K562 (cell line): ENCODE results near the gene TNRC6B. TPM values are rescaled to one million over a fixed set of nuclear protein-coding genes. Genes with fewer than 3 reads are reported as not detected.

Experiments used
- ATAC-seq: fragments of 200-7000 bp; cut with Tn5 transposase; 3 replicates; pipeline ENCODE4 v1.9.1; 2020; ENCODE audit warnings: moderate library complexity
- BruUV-seq: library from RNA; stranded (reverse); fragments of 400-500 nt; replicated peaks from 2 replicates; lab custom pipeline; 2021; lab: Mats Ljungman, UMichigan
- CTCF ChIA-PET: fragments of 300-600 bp; formaldehyde crosslinking; extraction: SDS; loops from one replicate; lab custom pipeline; 2021; ENCODE audit warnings: low intra/inter-chr PET ratio; lab: Yijun Ruan, JAX
- POLR2A ChIA-PET: fragments of 300-600, 350-650 bp; sonication (Branson Sonifier 250); formaldehyde crosslinking; extraction: SDS; loops from one replicate; lab custom pipeline; 2021; ENCODE audit warnings: antibody characterized with exemption, inconsistent platforms; lab: Yijun Ruan, JAX
- DNase-seq, 4 experiments: peaks; one replicate each; pipeline versions ENCODE4 v3.0.0 to v3.0.0-alpha.2; 2011 to 2018; ENCODE audit warnings: low spot score in 3 of 4, mixed read lengths in 3 of 4; ENCODE audit errors: extremely low read depth in 1 of 4
- FAIRE-seq: peaks from 2 replicates; lab custom pipeline; 2011; peaks lifted over from hg19 to GRCh38; lab: Jason Lieb, UNC
- H2AFZ ChIP-seq: 2 replicates; pipeline ENCODE4 v1.6.0; 2011; ENCODE audit warnings: low read depth, low read length, control low read depth, inconsistent platforms
- H3K27ac ChIP-seq: fragments of 200-600 bp; 3 replicates; pipeline ENCODE4 v1.8.0; 2011; ENCODE audit warnings: low read depth, mild to moderate bottlenecking, control low read depth, inconsistent platforms, low read length, moderate library complexity, mixed read lengths; ENCODE audit errors: extremely low read depth
- H3K27me3 ChIP-seq, 2 experiments: fragments of 300-600 bp in 1 of 2; 2 replicates in 1 of 2; 3 replicates in 1 of 2; pipeline versions ENCODE4 v1.6.0 to v1.8.0; 2011; ENCODE audit warnings: inconsistent platforms in 2 of 2, low read length in 2 of 2, mild to moderate bottlenecking in 1 of 2, mixed read lengths in 1 of 2, moderate library complexity in 1 of 2; ENCODE audit not compliant: control insufficient read depth in 2 of 2, insufficient read depth in 2 of 2
- H3K36me3 ChIP-seq: fragments of 300-600 bp; 3 replicates; pipeline ENCODE4 v1.8.0; 2011; ENCODE audit warnings: mild to moderate bottlenecking, low read length, inconsistent platforms; ENCODE audit not compliant: control insufficient read depth, insufficient read depth
- H3K4me1 ChIP-seq, 2 experiments: fragments of 200-600 bp in 1 of 2; replicated peaks in 1 of 2; 2 replicates in 1 of 2; 3 replicates in 1 of 2; pipeline versions ENCODE4 v1.5.1 to v1.8.0; 2011; ENCODE audit warnings: inconsistent platforms in 2 of 2, low read length in 2 of 2, mild to moderate bottlenecking in 1 of 2, mixed read lengths in 1 of 2, moderate library complexity in 1 of 2; ENCODE audit not compliant: control insufficient read depth in 2 of 2, insufficient read depth in 2 of 2
- H3K4me2 ChIP-seq: 2 replicates; pipeline ENCODE4 v1.6.1; 2011; ENCODE audit warnings: low read length, control low read depth, inconsistent platforms, mixed read lengths; ENCODE audit not compliant: insufficient read depth
- H3K4me3 ChIP-seq: fragments of 200-600 bp; sonication (generic), shearing (Covaris generic); 2 replicates; pipeline ENCODE4 v1.5.1; 2016; ENCODE audit warnings: control low read depth, inconsistent platforms
- H3K79me2 ChIP-seq: fragments of 200-600 bp; 3 replicates; pipeline ENCODE4 v1.8.0; 2011; ENCODE audit warnings: low read length, inconsistent platforms; ENCODE audit not compliant: control insufficient read depth, insufficient read depth
- H3K9ac ChIP-seq, 2 experiments: 2 replicates each; pipeline versions ENCODE4 v1.6.0 to v1.6.1; 2011; ENCODE audit warnings: low read depth in 2 of 2, low read length in 2 of 2, control low read depth in 1 of 2, inconsistent platforms in 1 of 2, mild to moderate bottlenecking in 1 of 2, mixed read lengths in 1 of 2; ENCODE audit not compliant: insufficient read depth in 1 of 2
- H3K9me1 ChIP-seq: one replicate; pipeline ENCODE4 v1.6.0; 2011; ENCODE audit warnings: inconsistent platforms, mild to moderate bottlenecking, low read length, moderate library complexity; ENCODE audit not compliant: control insufficient read depth, insufficient read depth
- H3K9me3 ChIP-seq: replicated peaks from 2 replicates; pipeline ENCODE4 v1.5.1; 2011; ENCODE audit warnings: low read depth, low read length, inconsistent platforms; ENCODE audit not compliant: control insufficient read depth, insufficient read depth
- H4K20me1 ChIP-seq: replicated peaks from 2 replicates; pipeline ENCODE4 v1.6.1; 2011; ENCODE audit warnings: low read length, inconsistent platforms, mixed read lengths; ENCODE audit not compliant: control insufficient read depth, insufficient read depth
- ATF3 ChIP-seq, 2 experiments: fragments of 450-650 bp in 1 of 2; sonication (generic) in 1 of 2; formaldehyde crosslinking in 1 of 2; IDR thresholded peaks in 1 of 2; conservative IDR thresholded peaks in 1 of 2; 2 replicates each; pipeline versions ENCODE4 v1.6.1 to v1.8.1; 2016 to 2023; ENCODE audit warnings: mild to moderate bottlenecking in 2 of 2, moderate library complexity in 2 of 2, inconsistent platforms in 1 of 2, missing genetic modification reagents in 1 of 2
- BRCA1 ChIP-seq, 2 experiments: fragments of 450-650 bp in 1 of 2; sonication (generic) in 1 of 2; formaldehyde crosslinking in 1 of 2; IDR thresholded peaks; 2 replicates each; pipeline versions ENCODE4 v1.5.0 to v1.6.1; 2017 to 2020; ENCODE audit warnings: mild to moderate bottlenecking in 1 of 2, missing genetic modification reagents in 1 of 2
- CAMTA2 ChIP-seq: fragments of 250-450 bp; sonication (Bioruptor Pico); conservative IDR thresholded peaks from 2 replicates; pipeline ENCODE4 v1.5.1; 2022
- HNRNPH1 ChIP-seq: fragments of 200-400 bp; formaldehyde crosslinking; optimal IDR thresholded peaks from 2 replicates; pipeline ENCODE3; 2017; ENCODE audit warnings: low read depth, mild to moderate bottlenecking, low read length, moderate library complexity
- MYC ChIP-seq, 2 experiments: fragments of 250-450 bp in 1 of 2; sonication (Bioruptor Pico) in 1 of 2; IDR thresholded peaks; 2 replicates each; pipeline versions ENCODE4 v1.5.1 to v1.6.1; 2012 to 2021; ENCODE audit warnings: low read depth in 2 of 2, borderline replicate concordance in 1 of 2, improper control_type of control experiment in 1 of 2, low read length in 1 of 2, mild to moderate bottlenecking in 1 of 2, moderate library complexity in 1 of 2
- RAD51 ChIP-seq: fragments of 450-650 bp; IDR thresholded peaks from 2 replicates; pipeline ENCODE4 v1.7.1; 2016; ENCODE audit warnings: low read depth, mild to moderate bottlenecking, borderline replicate concordance
- SREBF2 ChIP-seq: sonication (generic); formaldehyde crosslinking; IDR thresholded peaks from 2 replicates; pipeline ENCODE4 v1.4.0; 2020; ENCODE audit warnings: mild to moderate bottlenecking, missing genetic modification reagents
- U2AF2 ChIP-seq: fragments of 200-400 bp; formaldehyde crosslinking; optimal IDR thresholded peaks from 2 replicates; pipeline ENCODE3; 2017; ENCODE audit warnings: low read depth, mild to moderate bottlenecking, low read length
- ZNF668 ChIP-seq: fragments of 250-450 bp; sonication (Bioruptor Pico); IDR thresholded peaks from 2 replicates; pipeline ENCODE4 v1.8.0; 2022; ENCODE audit warnings: mild to moderate bottlenecking, inconsistent platforms
- WGBS: fragments of 100-300 bp; shearing (Covaris generic); methylation state at CpG from one replicate; pipeline ENCODE4 v1.1.6; 2016; ENCODE audit warnings: low coverage, mixed read lengths; ENCODE audit not compliant: insufficient coverage; ENCODE audit errors: missing lambda C conversion rate; 5-methylcytosine and 5-hydroxymethylcytosine counted together
- in situ Hi-C: fragments of 300-500 bp; cut with MboI; formaldehyde crosslinking; loops from 4 replicates; pipeline ENCODE4 v1.15.0; 2018; ENCODE audit warnings: inconsistent platforms, mixed read lengths
- intact Hi-C: fragments of 100-400 bp; cut with micrococcal nuclease; formaldehyde crosslinking; loops from 2 replicates; pipeline ENCODE4 v1.14.2; 2022
- polyA plus RNA-seq, 8 experiments: library from polyadenylated mRNA; depleted of rRNA in 4 of 8; stranded (reverse) in 5 of 8; unstranded in 3 of 8; fragments of >200 nt; fragmentation: Nextera tagmentation in 2 of 8; fragmentation: Illumina TruSeq in 1 of 8; extraction: Ambion mirVana in 2 of 8; extraction: Trizol in 1 of 8; gene quantifications; 2 replicates each; pipeline versions ENCODE4 v1.2.1 to v1.2.3, GENCODE V29; 2011 to 2014; ENCODE audit warnings: inconsistent platforms in 1 of 8, missing spikeins in 1 of 8
- total RNA-seq, 7 experiments: library from RNA; depleted of rRNA in 6 of 7; stranded (reverse); fragments of >200 nt in 6 of 7; fragmentation: Illumina TruSeq in 2 of 7; extraction: Trizol in 2 of 7; gene quantifications; 2 replicates each; pipeline versions ENCODE4 v1.2.1 to v1.2.3, GENCODE V29; 2011 to 2021; ENCODE audit warnings: low replicate concordance in 1 of 7
- TF ChIP-seq, protein P1 (sequence below): sonication (generic); formaldehyde crosslinking; IDR thresholded peaks from 2 replicates; pipeline ENCODE4 v1.8.1; 2022; ENCODE audit warnings: missing genetic modification reagents
- TF ChIP-seq, protein P2 (sequence below), 3 experiments: fragments of 200-800 bp in 1 of 3; sonication (Bioruptor generic) in 1 of 3; sonication (generic) in 1 of 3; formaldehyde crosslinking in 1 of 3; IDR thresholded peaks; 2 replicates each; pipeline versions ENCODE4 v1.6.1 to v1.8.0; 2016 to 2022; ENCODE audit warnings: mild to moderate bottlenecking in 2 of 3, missing compliant biosample characterization in 2 of 3, missing genetic modification characterization in 2 of 3, missing genetic modification reagents in 1 of 3

The TNRC6B gene
- total and polyA plus RNA-seq, 9 of the 15 experiments (the other 6 are each of a cell fraction or from before 2014, with no cell fraction given): 0.96 to 18.8 (median 10.8) TPM

DNA sequence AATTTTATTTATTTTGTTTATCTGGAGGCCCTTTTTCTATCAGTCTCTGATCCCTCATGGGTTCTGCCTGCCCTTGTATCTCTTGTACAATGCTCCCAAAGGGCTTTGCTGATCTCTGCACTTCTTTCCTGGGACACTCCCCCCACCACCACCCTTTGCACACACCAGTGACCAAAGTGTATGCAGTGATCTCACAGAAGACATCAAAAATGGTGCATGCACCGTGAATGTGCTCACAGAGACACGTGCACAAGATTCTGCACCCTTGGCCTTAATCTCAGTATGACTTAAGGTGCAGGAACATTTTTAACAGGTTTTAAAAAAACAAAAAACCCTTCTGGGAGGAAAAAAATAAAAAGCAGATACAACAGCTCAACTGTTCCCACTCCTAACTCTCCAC lies 156.3 kb downstream of the TNRC6B start:
- H3K36me3 ChIP-seq: no peaks in the 10 kb centered on the region; the same call in 1 of the 3 replicates
- no peak for FAIRE-seq
- H3K9me3 ChIP-seq: no peaks in the 10 kb centered on the region
- peaks cover 7 to 21% of the 10 kb centered on the region in 2 experiments; a peak in 4 of 5 replicates for H3K4me1 ChIP-seq
- H2AFZ ChIP-seq: no peak overlapping the region
- H3K4me3 ChIP-seq: no peak overlapping the region
- no peaks in the 10 kb centered on the region for H3K9me1 ChIP-seq
- ChIA-PET CTCF (no interaction called here), POLR2A (no interaction called here)
- H3K27ac ChIP-seq: no peak overlapping the region
- 61% methylated on average over 2 of the region's 2 CpGs for WGBS
- no TSS peak for BruUV-seq
- H3K4me2 ChIP-seq: no peak overlapping the region
- no peaks in the 10 kb centered on the region for H3K27me3 ChIP-seq
- intact Hi-C loops: no loop called here
- H3K9ac ChIP-seq: no peak overlapping the region
- H3K79me2 ChIP-seq: no peaks in the 10 kb centered on the region
- no peak for ATAC-seq
- H4K20me1 ChIP-seq: peaks cover 5% of the 10 kb centered on the region
- in situ Hi-C loops: no loop called here
- no peak for DNase-seq
- TF ChIP-seq RAD51 (no peak), ATF3 (IDR thresholded peaks at IDR 0.05) (no peak), ATF3 (CRISPR knock-in tag; conservative IDR thresholded peaks at IDR 0.05) (no peak), U2AF2 (no peak), BRCA1 (IDR thresholded peaks at IDR 0.05) (no peak), BRCA1 (CRISPR knock-in tag; IDR thresholded peaks at IDR 0.05) (no peak), SREBF2 (CRISPR knock-in tag) (no peak), ZNF668 (no peak), MYC (IDR thresholded peaks at IDR 0.05; ENCODE audit: low read depth, low read length) (no peak), MYC (CRISPR knock-in tag; IDR thresholded peaks at IDR 0.05; ENCODE audit: borderline replicate concordance, low read depth) (no peak), HNRNPH1 (no peak), CAMTA2 (CRISPR knock-in tag) (no peak)
- TF ChIP-seq, protein P1, sequence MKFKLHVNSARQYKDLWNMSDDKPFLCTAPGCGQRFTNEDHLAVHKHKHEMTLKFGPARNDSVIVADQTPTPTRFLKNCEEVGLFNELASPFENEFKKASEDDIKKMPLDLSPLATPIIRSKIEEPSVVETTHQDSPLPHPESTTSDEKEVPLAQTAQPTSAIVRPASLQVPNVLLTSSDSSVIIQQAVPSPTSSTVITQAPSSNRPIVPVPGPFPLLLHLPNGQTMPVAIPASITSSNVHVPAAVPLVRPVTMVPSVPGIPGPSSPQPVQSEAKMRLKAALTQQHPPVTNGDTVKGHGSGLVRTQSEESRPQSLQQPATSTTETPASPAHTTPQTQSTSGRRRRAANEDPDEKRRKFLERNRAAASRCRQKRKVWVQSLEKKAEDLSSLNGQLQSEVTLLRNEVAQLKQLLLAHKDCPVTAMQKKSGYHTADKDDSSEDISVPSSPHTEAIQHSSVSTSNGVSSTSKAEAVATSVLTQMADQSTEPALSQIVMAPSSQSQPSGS (CRISPR knock-in tag): no peak
- TF ChIP-seq, protein P2, sequence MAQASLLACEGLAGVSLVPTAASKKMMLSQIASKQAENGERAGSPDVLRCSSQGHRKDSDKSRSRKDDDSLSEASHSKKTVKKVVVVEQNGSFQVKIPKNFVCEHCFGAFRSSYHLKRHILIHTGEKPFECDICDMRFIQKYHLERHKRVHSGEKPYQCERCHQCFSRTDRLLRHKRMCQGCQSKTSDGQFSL (CRISPR knock-in tag; IDR thresholded peaks at IDR 0.05): no peak
- TF ChIP-seq, protein P2 (tag; IDR thresholded peaks at IDR 0.05): no peak
